Right lobe of liver (tissue), 6 donors: ENCODE measurements around the gene TGFBI. TPM values are rescaled to one million over a fixed set of nuclear protein-coding genes. Genes with fewer than 3 reads are reported as not detected.

Experiments
- ATAC-seq, 4 donors: fragments of 200-7000 bp; cut with Tn5 transposase; one replicate each; pipeline ENCODE4 v1.9.1; 2020; ENCODE audit warnings: mild to moderate bottlenecking in 4 of 4, moderate library complexity in 4 of 4
- DNase-seq, 3 donors: peaks; one replicate each; pipeline ENCODE4 v3.0.0-alpha.2; 2020
- H3K27ac ChIP-seq, 3 donors: fragments of 200-600 bp; one replicate each; pipeline ENCODE4 v1.8.0; 2022
- H3K27me3 ChIP-seq, 2 donors: fragments of 200-600 bp; one replicate each; pipeline ENCODE4 v1.8.0; 2022
- H3K36me3 ChIP-seq, 4 donors: fragments of 200-600 bp; sonication (generic) in 1 of 4; one replicate each; pipeline versions ENCODE4 v1.5.1 to v1.8.0; 2017 to 2022; ENCODE audit warnings: control low read depth in 1 of 4
- H3K4me1 ChIP-seq, 4 donors: fragments of 200-600 bp; sonication (generic) in 1 of 4; one replicate each; pipeline versions ENCODE4 v1.5.1 to v1.8.0; 2017 to 2022; ENCODE audit warnings: control low read depth in 1 of 4
- H3K4me3 ChIP-seq, 3 donors: fragments of 200-600 bp; one replicate each; pipeline ENCODE4 v1.8.0; 2022
- H3K9me3 ChIP-seq, 4 donors: fragments of 200-600 bp; sonication (generic) in 1 of 4; one replicate each; pipeline versions ENCODE4 v1.5.1 to v1.8.0; 2017 to 2022; ENCODE audit warnings: control low read depth in 1 of 4
- POLR2A ChIP-seq: fragments of 450-650 bp; IDR thresholded peaks from one replicate; pipeline ENCODE4 v1.6.1; 2017; ENCODE audit warnings: antibody characterized with exemption, mild to moderate bottlenecking
- WGBS: methylation state at CpG from one replicate; pipeline ENCODE4 v1.1.6; 2018; ENCODE audit warnings: low coverage, low lambda C conversion rate; ENCODE audit not compliant: insufficient coverage; ENCODE audit errors: missing lambda C conversion rate; 5-methylcytosine and 5-hydroxymethylcytosine counted together
- intact Hi-C, 2 donors: fragments of 100-400 bp; cut with DNase I; formaldehyde crosslinking; loops; one replicate each; pipeline versions ENCODE4 v1.11.2 to v1.14.1; 2022
- total RNA-seq, 6 experiments: library from RNA; depleted of rRNA in 2 of 6; stranded (reverse); fragments of >200 nt in 2 of 6; fragmentation: NEBNext Ultra II Directional in 3 of 6; extraction: Animal tissue kit (Norgen Biotek cat#: 25700) in 3 of 6; gene quantifications; one replicate each; pipeline versions ENCODE4 v1.1.0 to v1.2.4, GENCODE V29; 2016 to 2023
- TF ChIP-seq, protein P1 (sequence below), 4 donors: fragments of 200-600 bp in 3 of 4; fragments of 450-650 bp in 1 of 4; IDR thresholded peaks; one replicate each; pipeline versions ENCODE4 v1.5.1 to v1.8.0; 2016 to 2022; ENCODE audit warnings: antibody characterized with exemption in 4 of 4, mild to moderate bottlenecking in 2 of 4
- donor health status: DM: no; HTN: yes; CAD: no.
- donor health status: DM: no; HTN: no; CAD: no.
- donor health status: DM: no; HTN: no; CAD: no.
- donor health status: DM: no; HTN: yes; CAD: no.
- donor health status: DM: no; HTN: yes; CAD: no.

TGFBI gene
- total RNA-seq, 6 experiments from 2014 or later: 30.7 to 143 (median 87.2) TPM

DNA sequence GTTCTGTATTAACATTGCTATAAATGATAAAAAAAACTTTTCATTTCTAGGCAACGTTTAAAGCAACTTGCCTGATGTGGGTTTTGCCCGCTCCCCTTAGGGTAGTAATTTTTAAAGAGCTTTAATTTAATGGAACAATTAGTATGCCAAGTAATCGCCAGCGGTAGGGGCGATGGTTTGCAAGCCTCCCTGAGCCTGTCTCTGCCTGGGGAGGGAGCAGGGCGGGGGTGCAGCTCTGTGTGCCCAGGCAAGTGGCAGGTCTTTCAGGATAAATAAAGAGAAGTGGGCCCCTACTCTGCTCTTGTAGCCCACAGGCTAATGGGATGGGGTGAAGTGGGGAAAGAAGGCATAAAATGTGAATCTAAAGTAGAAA lies 13.8 kb upstream of the TGFBI start:
- DNase-seq (no peak), ATAC-seq (no peak)
- no peak overlapping the region for H3K4me3 ChIP-seq
- no peaks in the 10 kb centered on the region for H3K36me3 ChIP-seq
- no peaks in the 10 kb centered on the region for H3K9me3 ChIP-seq
- WGBS: 92% methylated on average over 6 of the region's 6 CpGs
- intact Hi-C loops: no loop called here
- H3K4me1 ChIP-seq: peaks cover 0 to 21% (median 10%) of the 10 kb centered on the region in 4 donors
- TF ChIP-seq, protein P1, sequence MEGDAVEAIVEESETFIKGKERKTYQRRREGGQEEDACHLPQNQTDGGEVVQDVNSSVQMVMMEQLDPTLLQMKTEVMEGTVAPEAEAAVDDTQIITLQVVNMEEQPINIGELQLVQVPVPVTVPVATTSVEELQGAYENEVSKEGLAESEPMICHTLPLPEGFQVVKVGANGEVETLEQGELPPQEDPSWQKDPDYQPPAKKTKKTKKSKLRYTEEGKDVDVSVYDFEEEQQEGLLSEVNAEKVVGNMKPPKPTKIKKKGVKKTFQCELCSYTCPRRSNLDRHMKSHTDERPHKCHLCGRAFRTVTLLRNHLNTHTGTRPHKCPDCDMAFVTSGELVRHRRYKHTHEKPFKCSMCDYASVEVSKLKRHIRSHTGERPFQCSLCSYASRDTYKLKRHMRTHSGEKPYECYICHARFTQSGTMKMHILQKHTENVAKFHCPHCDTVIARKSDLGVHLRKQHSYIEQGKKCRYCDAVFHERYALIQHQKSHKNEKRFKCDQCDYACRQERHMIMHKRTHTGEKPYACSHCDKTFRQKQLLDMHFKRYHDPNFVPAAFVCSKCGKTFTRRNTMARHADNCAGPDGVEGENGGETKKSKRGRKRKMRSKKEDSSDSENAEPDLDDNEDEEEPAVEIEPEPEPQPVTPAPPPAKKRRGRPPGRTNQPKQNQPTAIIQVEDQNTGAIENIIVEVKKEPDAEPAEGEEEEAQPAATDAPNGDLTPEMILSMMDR (IDR thresholded peaks at IDR 0.05): no peak
- no peak for TF ChIP-seq POLR2A
- no peak overlapping the region for H3K27ac ChIP-seq
- H3K27me3 ChIP-seq: no peaks in the 10 kb centered on the region

DNA sequence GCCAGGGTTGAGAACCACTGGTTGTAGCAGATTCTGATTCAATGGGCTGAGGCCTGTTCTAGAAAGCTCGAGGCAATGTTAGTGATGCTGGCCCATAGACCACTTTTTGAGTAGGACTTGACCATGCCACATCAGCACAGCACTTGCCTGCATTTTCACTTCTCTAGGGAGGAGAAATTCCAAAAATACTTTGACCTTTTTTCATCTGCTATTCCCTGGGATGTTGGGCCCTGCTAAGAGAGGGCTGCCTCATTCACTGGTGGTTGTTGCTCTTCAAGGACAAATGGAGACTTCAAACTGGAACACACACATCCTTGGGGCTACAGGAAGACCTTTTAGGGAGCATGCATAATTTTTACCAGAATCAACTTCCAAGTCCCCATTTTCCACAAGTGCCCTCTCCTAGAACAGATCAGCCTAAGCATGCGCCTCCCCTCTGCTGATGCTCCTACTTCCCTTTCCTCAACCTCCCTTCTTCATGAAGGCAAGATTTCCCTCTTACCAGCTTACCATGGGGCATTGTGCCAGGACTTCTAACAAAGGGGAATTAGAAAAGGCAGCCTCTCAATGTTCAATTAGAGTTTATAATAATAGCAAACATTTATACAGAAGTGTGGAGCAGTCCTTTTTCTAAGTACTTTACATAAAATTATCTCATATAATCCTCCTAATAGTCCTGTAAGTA lies 12.7 kb upstream of the TGFBI start:
- H3K36me3 ChIP-seq: no peaks in the 10 kb centered on the region
- H3K27ac ChIP-seq: no peak overlapping the region
- intact Hi-C loops: no loop called here
- no peak for TF ChIP-seq POLR2A
- TF ChIP-seq, protein P1 (IDR thresholded peaks at IDR 0.05): no peak
- H3K27me3 ChIP-seq: no peaks in the 10 kb centered on the region
- DNase-seq: no peak
- no peak overlapping the region for H3K4me3 ChIP-seq
- H3K9me3 ChIP-seq: no peaks in the 10 kb centered on the region
- peaks cover 0 to 32% (median 15%) of the 10 kb centered on the region in 4 donors for H3K4me1 ChIP-seq
- ATAC-seq: no peak
- WGBS: no CpG with 5 or more reads among the region's 2 CpGs

DNA sequence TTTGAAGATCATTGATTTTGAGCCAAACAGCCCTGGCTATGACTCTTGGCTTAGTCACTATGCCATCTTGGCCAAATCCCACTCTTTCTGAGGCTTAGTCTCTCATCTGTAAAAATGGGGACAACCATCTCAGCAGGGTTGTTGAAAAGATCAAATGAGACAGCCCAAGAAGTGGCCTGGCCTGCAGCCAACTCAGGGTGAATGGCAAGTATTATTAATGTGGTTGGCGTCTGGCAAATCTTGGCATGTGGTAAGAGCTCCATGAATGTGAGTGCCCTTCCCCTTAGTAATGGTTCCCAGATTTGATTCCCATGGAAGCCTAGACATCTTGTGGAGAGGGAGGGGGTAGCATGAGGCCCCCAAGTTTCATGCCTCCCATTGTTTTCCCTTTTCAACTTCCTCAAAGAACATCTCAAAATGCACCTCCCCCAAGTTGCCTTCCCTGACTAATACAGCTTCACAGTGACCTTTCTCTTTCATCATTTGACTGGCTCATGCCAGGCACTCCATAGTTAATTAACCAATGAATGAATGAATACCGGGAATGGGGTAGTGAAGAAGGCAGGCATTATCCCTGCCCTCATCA lies 11.8 kb upstream of the TGFBI start:
- no peak for ATAC-seq
- TF ChIP-seq, protein P1 (IDR thresholded peaks at IDR 0.05): no peak
- TF ChIP-seq POLR2A: no peak
- no peaks in the 10 kb centered on the region for H3K9me3 ChIP-seq
- no peaks in the 10 kb centered on the region for H3K36me3 ChIP-seq
- no peak overlapping the region for H3K4me3 ChIP-seq
- intact Hi-C loops: no loop called here
- WGBS: 54% methylated on average over 2 of the region's 2 CpGs
- DNase-seq: no peak
- no peaks in the 10 kb centered on the region for H3K27me3 ChIP-seq
- peaks cover 0 to 35% (median 16%) of the 10 kb centered on the region in 4 donors for H3K4me1 ChIP-seq
- H3K27ac ChIP-seq: no peak overlapping the region

DNA sequence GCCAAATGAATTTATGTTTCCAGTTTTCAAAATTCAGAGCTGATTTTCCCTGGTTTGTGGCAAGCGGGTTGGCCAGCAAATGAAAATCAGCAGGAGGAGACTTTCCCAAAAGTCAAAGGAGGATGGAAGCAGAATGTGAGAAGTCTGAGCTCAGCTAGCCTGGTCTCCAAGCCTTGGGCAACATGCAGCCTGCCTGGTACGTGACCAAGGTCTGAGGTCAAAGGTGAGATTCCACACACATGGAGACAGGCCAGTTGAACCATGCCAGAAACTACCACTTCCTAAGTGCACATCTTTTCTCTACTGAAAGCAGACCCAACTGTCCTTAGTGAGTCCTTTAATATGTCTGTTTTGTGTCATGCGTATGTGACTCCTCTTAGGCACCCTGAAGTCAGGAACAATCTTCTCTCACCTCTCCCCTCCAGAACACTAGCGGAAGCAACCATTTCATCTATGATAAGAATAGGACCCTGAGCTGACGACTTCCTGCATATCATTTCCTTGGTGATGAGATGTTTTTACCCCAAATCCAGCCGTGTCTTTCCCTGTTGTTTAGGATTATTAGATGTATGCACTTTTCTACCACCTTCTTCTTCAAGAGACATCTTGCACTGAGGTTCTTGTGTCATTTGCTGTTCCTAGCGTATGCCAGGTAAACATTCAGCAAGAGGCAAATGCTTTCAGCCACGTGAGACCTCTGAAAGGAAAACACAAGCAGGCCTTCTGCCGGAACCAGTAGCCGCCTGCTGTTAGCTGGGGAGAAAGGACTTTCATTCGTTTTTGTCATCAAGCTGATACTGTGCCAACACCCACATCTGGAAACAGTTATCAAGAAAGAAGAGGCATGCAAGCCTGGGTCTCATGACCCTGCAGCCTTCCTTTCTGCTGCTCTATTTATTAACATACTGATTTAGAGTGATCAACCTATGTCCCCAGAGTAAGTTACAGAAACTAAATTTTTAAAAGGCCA lies 9.7 kb upstream of the TGFBI start:
- TF ChIP-seq POLR2A: peak; percentile 10
- TF ChIP-seq, protein P1 (IDR thresholded peaks at IDR 0.05): peak; percentile 17 to 31 (median 26)
- Histone ChIP-seq H3K4me3 (no peak overlapping the region), H3K9me3 (no peaks in the 10 kb centered on the region), H3K27ac (peak overlapping the region; percentile 83 to 90 (median 88)), H3K36me3 (no peaks in the 10 kb centered on the region), H3K4me1 (peaks cover 0 to 35% (median 16%) of the 10 kb centered on the region in 4 donors), H3K27me3 (no peaks in the 10 kb centered on the region)
- 22% methylated on average over 11 of the region's 11 CpGs for WGBS
- DNase-seq (peak; percentile 62 to 89 (median 79)), ATAC-seq (peak; percentile 79 to 92 (median 91))
- intact Hi-C loops: no loop called here
